GM19238 (cell line): ENCODE measurements around the gene DAPK3.
"Not testable (repeated sequence)": the region's sequence is repeated elsewhere in the genome, so short reads cannot be mapped to it uniquely, and the experiment has no call there.

Source experiments
- DNase-seq: peaks from one replicate; pipeline ENCODE4 v3.0.0; 2011; ENCODE audit warnings: low spot score; ENCODE audit not compliant: insufficient read length

The DAPK3 gene

DNA sequence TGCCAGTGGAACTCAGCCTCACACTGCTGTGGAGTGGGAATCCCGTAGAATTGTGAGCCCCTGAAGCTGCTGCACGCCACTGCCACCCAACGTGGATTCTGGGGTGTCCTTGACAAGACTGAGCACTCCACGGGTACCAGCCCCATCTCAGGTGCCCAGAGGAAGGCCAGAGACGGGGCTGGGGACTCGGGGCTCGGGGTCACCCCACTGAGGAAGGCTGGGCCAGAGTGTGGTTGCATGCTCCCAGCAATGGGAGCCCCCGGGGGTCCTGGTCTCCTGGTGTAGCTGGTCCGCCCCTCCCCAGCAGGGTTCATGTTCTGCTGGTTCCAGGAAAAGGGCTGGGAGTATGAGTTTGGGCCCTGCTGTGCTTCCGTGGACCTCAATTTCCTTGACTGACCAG lies 15.2 kb downstream of the DAPK3 start:
- no peak for DNase-seq

DNA sequence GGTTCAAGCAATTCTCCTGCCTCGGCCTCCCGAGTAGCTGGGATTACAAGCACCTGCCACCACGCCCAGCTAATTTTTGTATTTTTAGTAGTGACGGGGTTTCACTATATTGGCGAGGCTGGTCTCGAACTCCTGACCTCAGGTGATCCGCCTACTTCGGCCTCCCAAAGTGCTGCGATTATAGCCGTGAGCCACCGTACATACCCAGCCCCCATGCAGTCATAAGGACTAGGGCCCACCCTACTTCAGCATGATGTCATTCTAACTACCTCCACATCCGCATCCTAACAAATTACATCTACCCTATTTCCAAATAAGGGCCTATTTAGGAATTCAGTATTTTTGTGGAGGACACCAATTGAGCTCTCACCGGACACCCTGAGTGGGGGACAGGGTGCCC lies 15.6 kb downstream of the DAPK3 start:
- DNase-seq = not testable (repeated sequence)

DNA sequence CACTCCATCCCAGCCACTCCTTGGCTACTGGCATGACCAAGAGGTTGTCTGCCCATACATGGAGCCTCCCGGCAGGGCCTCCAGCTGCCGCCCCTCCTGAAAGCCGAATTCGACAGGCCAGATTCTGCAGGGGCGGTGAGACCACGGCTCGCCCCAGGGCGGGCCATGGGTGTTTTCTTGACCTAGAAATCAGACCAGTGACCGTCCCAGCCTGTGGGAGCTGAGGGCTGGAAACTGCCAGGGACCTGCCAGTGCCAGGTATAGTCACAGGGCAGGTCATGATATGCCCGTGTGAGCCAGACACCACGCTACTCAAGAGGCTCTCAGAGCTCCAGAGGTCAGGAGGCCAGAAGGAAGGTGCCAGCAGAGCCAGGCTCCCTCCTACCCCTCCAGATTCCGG lies 16.8 kb downstream of the DAPK3 start:
- no peak for DNase-seq

DNA sequence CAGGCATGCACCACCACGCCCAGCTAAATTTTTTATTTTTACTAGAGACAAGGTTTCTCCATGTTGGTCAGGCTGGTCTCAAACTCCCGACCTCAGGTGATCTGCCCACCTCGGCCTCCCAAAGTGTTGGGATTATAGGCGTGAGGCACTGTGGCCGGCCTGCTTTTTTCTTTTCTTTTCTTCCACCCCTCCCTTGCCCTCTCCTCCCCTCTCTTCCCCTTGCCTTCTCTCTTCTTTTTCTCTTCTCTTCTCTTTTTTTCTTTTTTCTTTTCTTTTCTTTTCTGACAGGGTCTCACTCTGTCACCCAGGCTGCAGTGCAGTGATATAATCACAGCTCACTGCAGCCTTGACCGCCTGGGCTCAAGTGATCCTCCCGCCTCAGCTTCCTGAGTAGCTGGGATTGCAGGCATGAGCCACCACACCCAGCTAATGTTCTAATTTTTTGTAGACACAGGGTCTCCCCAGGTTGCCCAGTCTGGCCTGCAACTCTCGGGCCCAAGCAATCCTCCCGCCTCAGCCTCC lies 18.1 kb downstream of the DAPK3 start:
- DNase-seq = not testable (repeated sequence)

DNA sequence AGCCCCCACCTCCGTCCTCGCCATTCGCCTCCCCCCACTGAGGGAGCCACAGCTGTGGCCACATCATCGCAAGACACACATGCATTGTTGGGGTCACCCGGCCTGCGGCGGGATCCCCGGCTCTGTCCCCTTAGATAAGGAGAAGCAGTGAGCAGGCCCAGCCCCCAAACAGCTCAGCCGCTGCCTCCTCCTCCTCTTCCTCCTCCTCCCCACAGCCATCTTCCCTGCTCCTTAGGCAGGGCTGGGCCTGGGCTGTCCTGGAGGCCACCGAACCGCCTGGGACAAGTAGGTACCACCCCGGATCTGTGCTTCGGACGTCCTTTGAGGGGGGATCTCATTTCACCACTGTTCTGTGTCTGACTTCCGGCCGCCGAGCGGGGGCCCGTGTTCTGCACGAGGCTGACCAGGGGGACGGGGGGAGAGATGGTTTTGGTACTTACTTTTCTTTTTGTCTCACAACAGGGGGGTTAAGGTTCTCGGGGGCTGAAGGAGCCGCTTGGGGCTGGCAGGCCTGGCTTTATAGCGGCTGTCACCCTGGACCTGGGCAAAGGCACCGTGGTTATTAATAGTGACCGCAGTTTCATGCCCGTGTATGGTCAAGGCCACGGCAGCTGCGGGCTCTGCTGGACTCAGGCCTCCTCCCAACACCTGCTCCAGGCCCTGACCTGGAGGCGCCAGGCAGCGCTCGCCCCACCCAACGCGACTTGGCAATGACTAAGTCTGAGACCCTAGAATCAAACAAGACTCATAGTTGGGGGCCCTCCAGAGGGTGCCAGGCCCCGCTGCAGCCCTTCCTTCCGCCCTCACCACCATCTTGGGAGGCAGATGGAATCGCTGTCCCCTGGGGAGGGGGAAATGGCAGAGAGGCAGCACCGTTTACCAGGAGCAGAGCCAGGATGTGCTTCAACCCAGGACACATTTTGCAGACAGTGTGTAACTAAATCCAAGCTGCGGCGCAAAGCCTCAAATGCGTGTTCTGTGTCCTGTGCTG lies 19.7 kb downstream of the DAPK3 start:
- DNase-seq = no peak

DNA sequence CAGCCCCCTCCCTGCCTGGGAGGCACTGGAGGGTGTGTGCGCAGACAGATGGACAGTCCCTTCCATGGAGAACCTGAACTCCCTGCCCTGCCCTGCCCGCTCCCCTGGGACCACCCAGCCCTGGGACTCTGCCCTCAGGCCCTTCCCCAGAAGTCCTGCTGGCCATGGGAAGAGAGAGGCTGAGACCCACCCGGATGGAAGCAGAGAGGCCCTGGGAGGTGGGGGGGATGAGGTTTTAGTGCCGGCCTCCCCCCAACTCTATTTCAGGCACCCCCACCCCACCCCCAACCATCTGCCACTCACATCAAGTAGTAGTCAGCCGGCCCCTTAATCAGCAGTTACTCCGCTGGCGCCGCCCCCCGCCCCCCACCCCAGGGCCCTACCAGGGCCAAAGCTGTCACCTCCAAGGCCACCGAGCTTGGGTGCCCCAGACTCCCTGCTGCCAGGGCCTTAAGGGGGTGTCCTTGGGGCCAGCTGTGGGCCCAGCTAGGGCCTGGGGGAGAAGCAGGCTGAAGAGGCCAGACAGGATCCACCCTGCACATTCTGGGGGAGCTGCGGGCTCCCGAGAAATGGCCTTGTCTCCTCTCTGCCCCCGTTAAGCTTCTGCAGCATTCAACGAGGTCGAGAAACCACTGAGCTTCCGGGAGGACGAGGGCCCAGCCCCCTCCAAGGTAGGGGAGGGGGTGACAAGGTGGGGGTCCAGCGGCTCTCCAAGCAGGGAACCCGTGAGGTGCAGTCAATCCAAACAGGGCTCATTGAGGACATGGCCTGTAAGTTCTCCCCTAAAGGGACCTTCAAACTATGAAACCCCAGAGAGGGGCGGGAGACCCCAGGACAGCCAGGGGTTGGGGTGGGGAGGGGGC lies 20.7 kb downstream of the DAPK3 start:
- DNase-seq = no peak

DNA sequence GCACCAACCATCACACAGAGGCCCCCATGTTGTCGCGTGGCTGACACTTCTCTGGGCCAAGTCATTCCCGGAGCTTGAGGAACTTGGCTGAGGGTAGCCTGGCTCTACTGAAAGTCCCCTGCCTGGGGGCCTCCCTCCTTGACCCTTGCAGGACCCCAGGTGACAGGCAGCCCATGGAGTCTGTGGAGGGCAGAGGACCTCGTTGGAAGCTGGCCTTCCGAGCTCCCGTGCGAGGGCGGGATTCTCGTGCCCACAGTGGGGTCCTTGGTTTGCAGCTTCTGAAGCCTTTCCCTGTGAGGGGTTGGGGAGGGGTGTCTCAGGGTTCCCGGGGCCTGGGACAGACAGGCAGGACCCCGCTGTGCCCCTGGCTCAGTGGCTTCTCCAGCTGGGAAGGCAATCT lies 21.6 kb downstream of the DAPK3 start:
- DNase-seq = no peak

DNA sequence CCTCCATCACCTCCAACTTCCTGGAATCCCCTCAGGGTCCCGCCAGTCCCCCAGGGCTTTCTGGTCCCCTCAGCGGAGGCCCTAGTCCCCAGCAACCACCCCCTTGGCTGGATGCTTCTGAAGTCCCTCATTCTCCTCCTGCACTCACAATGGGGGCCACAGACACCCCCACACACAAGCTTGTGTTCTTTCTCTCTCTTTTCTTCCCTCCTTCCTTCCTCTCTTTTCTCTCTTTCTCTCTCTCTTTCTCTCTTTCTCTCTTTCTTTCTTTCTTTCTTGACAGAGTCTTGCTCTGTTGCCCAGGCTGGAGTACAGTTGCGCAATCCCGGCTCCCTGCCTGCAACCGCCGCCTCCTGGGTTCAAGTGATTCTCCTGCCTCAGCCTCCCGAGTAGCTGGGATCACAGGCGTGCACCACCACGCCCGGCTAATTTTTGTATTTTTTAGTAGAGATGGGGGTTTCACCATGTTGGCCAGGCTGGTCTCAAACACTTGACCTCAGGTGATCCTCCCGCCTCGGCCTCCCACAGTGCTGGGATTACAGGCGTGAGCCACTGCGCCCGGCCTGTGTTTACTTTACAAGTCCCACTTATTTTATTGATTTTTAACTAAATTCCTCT lies 23.5 kb downstream of the DAPK3 start:
- not testable (repeated sequence) for DNase-seq

DNA sequence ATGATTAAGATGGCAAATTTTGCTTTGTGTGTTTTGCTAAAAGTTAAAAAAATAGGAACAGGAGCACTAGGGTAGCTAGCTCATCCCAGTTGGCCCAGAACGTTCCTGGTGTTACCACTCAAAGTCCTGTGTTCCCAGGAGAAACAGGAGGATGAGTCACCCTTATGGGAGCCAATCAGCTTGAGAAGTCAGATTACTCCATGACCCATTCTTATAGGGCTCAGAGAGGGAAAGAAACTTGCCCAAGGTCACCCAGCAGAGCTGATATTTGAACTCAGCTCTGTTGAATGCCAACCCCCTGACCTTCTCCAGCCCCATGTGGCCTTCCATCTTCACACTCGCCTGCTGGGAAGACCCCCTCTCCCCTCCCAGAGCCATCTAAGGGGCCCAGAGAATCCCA lies 25.1 kb downstream of the DAPK3 start:
- DNase-seq = no peak

DNA sequence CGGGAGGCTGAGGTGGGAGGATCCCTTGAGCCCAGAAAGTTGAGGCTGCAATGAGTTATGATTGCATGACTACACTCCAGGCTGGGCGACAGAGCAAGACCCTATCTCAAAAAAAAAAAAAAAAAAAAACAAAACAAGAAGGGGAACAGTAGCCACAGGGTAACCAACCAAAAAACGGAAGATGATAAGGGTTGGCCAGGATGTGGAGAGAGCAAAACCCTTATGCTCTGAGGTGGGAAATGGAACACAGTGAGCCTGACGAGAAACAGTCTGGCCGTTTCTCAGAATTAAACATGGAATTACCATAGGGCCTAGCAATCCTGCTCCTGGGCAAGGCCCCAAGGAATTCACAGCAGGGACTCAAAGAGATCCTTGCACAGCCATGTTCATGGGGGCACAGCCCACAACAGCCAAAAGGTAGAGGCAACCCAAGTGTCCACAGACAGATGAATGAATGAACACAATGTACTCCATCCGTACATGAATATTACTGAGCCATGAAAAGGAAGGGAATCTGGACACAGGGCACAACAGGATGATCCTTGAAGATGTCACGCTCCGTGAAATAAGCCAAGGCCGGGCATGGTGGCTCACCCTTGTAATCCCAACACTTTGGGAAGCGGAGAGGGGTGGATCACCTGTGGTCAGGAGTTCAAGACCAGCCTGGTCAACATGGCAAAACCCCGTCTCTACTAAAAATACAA lies 26.7 kb downstream of the DAPK3 start:
- no peak for DNase-seq

DNA sequence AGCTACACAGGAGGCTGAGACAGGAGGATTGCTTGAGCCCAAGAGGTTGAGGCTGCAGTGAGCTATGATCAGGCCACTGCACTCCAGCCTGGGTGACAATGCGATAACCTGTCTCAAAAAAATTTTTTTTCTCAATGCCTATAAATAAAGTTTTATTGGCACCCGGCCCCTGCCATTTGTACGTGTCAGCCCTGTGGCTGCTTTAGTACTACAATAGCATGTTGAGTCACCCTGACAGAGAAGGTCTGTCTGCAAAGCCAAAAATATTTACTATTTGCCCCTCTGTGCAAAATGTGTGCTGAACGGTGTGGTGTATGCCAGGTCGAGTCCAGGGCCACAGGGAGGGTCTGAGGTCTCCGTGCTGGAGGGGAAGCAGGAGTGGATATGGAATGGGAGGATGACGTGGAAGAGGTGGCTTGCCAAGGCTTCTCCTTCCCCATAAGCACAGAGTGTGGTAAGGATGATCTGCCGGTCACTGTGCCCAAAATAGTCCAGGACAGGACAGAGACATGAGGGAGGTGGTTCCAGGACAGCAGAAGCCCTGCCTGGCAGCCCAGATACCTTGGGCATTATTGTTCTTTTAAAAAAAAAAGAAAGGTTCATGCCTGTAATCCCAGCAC lies 28.0 kb downstream of the DAPK3 start:
- DNase-seq = no peak

DNA sequence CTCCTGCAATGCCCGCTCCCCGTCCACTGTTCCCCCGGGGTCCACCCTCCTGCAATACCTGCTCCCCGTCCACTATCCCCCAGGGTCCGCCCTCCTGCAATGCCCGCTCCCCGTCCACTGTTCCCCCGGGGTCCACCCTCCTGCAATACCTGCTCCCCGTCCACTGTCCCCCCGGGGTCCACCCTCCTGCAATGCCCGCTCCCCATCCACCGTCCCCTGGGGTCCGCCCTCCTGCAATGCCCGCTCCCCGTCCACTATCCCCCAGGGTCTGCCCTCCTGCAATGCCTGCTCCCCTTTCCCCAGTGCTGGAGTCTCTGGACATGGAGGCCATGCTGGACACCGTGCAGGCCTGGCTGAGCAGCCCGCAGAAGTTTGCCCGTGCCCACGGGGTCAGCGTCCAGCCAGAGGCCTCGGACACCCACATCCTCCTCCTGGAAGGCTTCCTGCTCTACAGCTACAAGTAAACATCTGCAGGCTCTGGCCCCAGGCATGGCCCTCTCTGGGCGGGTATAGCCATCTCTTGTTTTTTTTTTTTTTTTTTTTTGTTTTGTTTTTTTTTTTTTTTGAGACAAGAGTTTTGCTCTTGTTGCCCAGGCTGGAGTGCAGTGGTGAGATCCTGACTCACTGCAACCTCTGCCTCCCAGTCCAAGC lies 32.5 kb downstream of the DAPK3 start:
- DNase-seq = not testable (repeated sequence)

DNA sequence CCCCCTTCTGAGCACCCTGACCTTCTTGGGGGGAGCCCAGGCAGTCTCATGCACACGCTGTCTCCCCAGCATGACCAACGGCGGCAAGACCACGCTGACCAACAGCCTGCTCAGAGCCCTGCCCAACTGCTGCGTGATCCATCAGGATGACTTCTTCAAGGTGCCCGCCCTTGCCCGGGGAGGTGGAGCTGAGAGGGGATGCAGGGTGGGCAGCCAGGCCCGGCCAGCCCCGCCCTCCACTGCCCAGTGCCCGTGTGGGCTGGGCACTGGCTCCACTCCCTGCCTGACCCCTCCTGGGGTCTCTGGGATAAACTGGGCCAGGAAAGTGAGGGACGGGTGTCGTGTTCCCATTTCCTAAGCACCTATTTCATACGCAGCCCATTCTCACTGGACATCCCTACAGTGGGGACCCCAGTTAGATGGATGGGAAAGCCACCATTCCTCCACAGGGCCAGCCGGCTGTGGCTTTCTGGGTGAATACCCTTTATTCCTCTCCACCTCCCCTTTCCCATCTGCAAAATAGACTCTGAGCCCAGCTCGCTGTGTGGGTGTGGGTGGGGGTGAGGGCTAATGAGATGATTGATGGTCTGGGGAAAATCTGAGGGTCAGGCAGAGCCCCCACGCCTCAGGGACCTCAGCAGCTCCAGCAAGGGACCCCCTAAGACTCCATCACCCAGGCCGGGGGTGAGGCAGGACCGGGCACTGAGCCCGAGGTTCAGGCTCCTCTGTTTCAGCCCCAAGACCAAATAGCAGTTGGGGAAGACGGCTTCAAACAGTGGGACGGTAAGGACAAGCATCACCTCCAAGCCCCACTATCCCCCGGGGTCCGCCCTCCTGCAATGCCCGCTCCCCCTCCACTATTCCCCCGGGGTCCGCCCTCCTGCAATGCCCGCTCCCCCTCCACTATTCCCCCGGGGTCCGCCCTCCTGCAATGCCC lies 34.1 kb downstream of the DAPK3 start:
- no peak for DNase-seq

DNA sequence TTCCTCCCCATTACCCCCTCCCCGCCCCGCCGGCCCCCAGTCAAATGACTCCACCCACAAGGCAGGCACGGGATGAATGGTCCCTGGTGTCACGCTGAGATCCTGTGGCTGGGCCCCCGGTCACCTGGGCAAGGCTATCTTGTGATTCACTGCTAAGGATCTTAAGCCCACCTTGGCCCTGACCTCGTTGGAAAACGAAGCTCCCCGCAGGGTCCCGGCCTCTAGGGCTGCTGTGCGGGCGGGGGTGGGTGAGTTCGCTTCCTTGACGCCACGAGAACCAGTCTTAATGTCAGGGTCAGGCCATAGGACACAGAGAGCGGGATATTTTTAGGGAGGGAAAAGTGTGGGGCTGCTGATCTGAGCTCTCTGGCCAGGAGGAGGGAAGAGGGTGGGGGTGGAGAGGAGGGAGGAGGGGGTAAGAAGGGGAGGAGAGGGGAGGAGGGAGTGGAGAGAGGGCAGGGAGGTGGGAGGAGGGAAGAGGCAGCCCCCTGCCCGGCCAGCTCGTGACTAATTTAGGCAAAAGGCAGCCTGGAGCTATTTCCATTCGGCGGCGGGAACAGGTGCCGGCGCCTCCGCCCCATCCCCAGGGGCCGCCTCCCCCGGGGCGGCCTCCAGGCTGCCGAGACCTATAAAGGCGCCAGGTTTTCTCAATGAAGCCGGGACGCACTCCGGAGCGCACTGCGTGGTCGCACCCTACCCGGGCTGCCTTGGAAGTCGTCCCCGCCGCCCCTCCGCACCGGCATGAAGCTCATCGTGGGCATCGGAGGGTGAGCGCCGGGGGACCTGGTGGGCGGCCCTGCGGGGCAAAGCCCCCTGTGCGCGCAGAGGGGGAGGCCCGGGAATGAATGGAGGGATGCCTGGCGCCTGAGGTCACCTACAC lies 37.7 kb downstream of the DAPK3 start, which contains the start of gene NMRK2:
TSS of gene NMRK2 (plus strand) at position 139 of the 880 bp plus-strand sequence. CDS start at position 742, 603 bp downstream.
- DNase-seq = no peak

DNA sequence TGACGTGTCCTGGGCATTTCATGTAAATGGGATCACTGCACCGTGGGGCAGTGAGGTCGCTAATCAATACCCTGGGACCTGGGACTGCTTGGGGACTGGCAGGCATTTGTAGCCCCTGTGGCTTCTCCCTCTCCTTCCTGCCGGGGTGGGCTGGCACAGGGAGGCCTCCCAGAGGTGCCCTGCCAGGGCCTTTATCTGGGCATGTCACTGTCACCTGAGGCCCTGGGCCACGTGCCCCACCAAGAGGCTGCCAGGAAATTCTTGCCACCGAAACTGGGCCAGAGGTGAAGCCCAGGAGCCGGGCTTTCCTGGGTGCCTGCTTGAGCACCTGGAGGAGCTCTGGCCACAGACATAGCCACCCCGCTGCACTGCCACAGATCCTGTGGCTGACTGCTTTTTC lies 39.9 kb downstream of the DAPK3 start:
- DNase-seq = no peak

DNA sequence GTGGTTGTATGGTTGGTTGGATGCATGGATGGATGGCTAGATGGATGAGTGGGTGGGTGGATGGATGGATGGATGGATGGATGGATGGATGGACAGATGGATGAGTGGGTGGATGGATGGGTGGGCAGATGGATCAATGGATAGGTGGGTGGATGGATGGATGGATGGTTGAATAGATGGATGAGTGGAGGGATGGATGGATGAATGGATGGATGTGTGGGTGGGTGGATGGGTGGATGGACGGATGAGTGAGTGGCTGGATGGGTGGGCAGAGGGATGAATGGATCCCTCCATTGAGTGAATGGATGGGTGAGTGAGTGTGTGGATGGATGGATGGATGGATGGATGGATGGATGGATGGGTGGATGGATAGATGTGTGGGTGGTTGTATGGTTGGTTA lies 47.0 kb downstream of the DAPK3 start:
- DNase-seq = no peak

DNA sequence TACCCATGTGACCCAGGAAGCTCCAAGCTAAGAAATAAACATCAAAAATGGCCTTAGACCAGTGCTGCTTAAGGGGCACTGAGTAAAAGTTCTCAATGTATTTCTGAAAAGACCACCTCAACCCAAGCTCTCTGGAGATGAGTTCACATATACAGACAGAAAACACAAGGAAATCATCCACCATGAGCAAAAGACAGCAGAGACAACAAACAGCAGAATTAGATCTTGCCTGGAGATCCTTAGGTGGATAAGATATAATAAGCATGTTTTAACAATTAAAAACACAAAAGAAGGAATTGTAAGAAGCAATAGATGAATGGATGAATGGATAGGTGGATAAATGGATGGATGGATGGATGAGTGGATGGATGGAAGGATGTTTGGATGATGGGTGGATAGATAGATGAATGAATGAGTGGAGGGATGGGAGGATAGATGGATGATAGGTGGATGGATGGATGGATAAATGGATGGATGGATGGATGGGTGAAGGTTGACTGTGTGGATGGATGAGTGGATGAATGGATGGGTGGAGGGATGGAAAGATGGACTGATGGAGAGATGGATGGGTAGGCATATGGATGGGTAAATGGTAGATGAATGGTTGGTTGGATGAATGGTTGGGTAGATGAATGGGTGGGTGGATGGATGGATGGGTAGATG lies 47.7 kb downstream of the DAPK3 start:
- no peak for DNase-seq
